ENCODE data around the gene CCNA2. TPM values are rescaled to one million over a fixed set of nuclear protein-coding genes. Genes with fewer than 3 reads are reported as not detected.

Gene CCNA2
- polyA plus RNA-seq, 2 of the 4 experiments (the other 2 are of a cell fraction), result 34.9 to 51.0 TPM

GRCh38 chr4:121801715-121802075 lies 22.0 kb downstream of the CCNA2 start:
- Histone ChIP-seq H3K4me2 (peak overlapping the region; percentile 82), H3K27ac (peak overlapping the region; percentile 91 to 94), H3K4me3 (peak overlapping the region; percentile 98), H3K4me1 (0 out of 3 replicates have a peak, but pooled peaks cover 11% of the 10 kb centered on the region), H3K9me3 (no peaks in the 10 kb centered on the region)
- ATAC-seq (no peak), DNase-seq (ENCODE audit: low read depth in 1 of 2, low spot score in 1 of 2) (no peak), FAIRE-seq (no peak)
- ChIA-PET POLR2A (interaction anchor here (0.6 to 1.6 kb wide), 5 partner anchors 11 to 69 kb away, joined by 3 to 7 read pairs (median 3); partner anchors contain the start of gene SMIM43), CTCF (no interaction called here)
- TF ChIP-seq HOXB5 (CRISPR knock-in tag; IDR thresholded peaks at IDR 0.05), result no peak
- TF ChIP-seq RCOR1 (IDR thresholded peaks at IDR 0.05; ENCODE audit: low read depth, low read length), result no peak
- under 1% methylated on average over 4 of the region's 4 CpGs for WGBS (ENCODE audit: missing lambda C conversion rate)

GRCh38 chr4:121800961-121801714 lies 22.5 kb downstream of the CCNA2 start, which contains the start of gene EXOSC9:
Gene EXOSC9, plus strand, starts transcription at chr4:121801323. Its CDS starts 102 bp downstream, at chr4:121801425.
- Histone ChIP-seq H3K4me2 (peak within 1 kb of the TSS; percentile 82), H3K27ac (peak within 1 kb of the TSS; percentile 91 to 94), H3K4me3 (peak within 1 kb of the TSS; percentile 98), H3K9me3 (no peaks in the 10 kb centered on the region), H3K4me1 (0 out of 3 replicates have a peak, but pooled peaks cover 11% of the 10 kb centered on the region)
- ChIA-PET POLR2A (interaction anchor here (0.6 to 1.6 kb wide), 6 partner anchors 10 to 104 kb away, joined by 3 to 7 read pairs (median 4); partner anchors contain the start of genes ANXA5 and SMIM43), CTCF (no interaction called here)
- WGBS (ENCODE audit: missing lambda C conversion rate), result under 1% methylated on average over 30 of the region's 48 CpGs
- peak; percentile 91 to 93 for ATAC-seq
- FAIRE-seq, result no peak
- peak; percentile 54 to 92 for DNase-seq (ENCODE audit: low read depth in 1 of 2, low spot score in 1 of 2)
- no peak for TF ChIP-seq RARB (CRISPR knock-in tag; IDR thresholded peaks at IDR 0.05)
- TF ChIP-seq SMC3 (IDR thresholded peaks at IDR 0.05), result no peak
- no peak for TF ChIP-seq KDM1A (IDR thresholded peaks at IDR 0.05; ENCODE audit: low read depth)
- no peak for TF ChIP-seq FOSB (CRISPR knock-in tag; IDR thresholded peaks at IDR 0.05)
- no peak for TF ChIP-seq HOXB13 (CRISPR knock-in tag; IDR thresholded peaks at IDR 0.05; ENCODE audit: low read depth)
- TF ChIP-seq HOXA7 (CRISPR knock-in tag; IDR thresholded peaks at IDR 0.05), result no peak
- TF ChIP-seq RNF2 (IDR thresholded peaks at IDR 0.05; ENCODE audit: borderline replicate concordance, low read depth), result no peak
- no peak for TF ChIP-seq NPAS2 (CRISPR knock-in tag; IDR thresholded peaks at IDR 0.05; ENCODE audit: borderline replicate concordance)
- TF ChIP-seq JUNB (IDR thresholded peaks at IDR 0.05), result no peak
- TF ChIP-seq MAFK (IDR thresholded peaks at IDR 0.05; ENCODE audit: partially characterized antibody), result no peak
- no peak for TF ChIP-seq EHF (CRISPR knock-in tag; IDR thresholded peaks at IDR 0.05)
- TF ChIP-seq REST (IDR thresholded peaks at IDR 0.05), result no peak
- no peak for TF ChIP-seq ZSCAN20 (CRISPR knock-in tag; IDR thresholded peaks at IDR 0.05)
- TF ChIP-seq TP53 (CRISPR knock-in tag; IDR thresholded peaks at IDR 0.05), result no peak
- no peak for TF ChIP-seq HEYL (CRISPR knock-in tag; IDR thresholded peaks at IDR 0.05)
- no peak for TF ChIP-seq PBX3 (IDR thresholded peaks at IDR 0.05)
- no peak for TF ChIP-seq CTCF (IDR thresholded peaks at IDR 0.05)
- peak; percentile 77 for TF ChIP-seq POLR2A (IDR thresholded peaks at IDR 0.05; ENCODE audit: low read length)
- TF ChIP-seq MAZ (IDR thresholded peaks at IDR 0.05; ENCODE audit: borderline replicate concordance, low read depth, low read length), result no peak
- TF ChIP-seq ZC3H11A (IDR thresholded peaks at IDR 0.05), result no peak
- TF ChIP-seq HOXB5 (CRISPR knock-in tag; IDR thresholded peaks at IDR 0.05), result peak; percentile 31; the same call in 1 of the 2 replicates
- no peak for TF ChIP-seq ZNF302 (CRISPR knock-in tag; IDR thresholded peaks at IDR 0.05)
- TF ChIP-seq NFE2L2 (conservative IDR thresholded peaks at IDR 0.05; ENCODE audit: low read length), result no peak
- no peak for TF ChIP-seq POLR2AphosphoS2 (conservative IDR thresholded peaks at IDR 0.05; ENCODE audit: low read length)
- no peak for TF ChIP-seq BHLHE40 (IDR thresholded peaks at IDR 0.05; ENCODE audit: low read depth, low read length)
- TF ChIP-seq PHF8 (IDR thresholded peaks at IDR 0.05; ENCODE audit: borderline replicate concordance, low read depth), result peak; percentile 45; the same call in 1 of the 2 replicates
- 0 out of 4 replicates have a peak, but pooled peaks of 1 of the 2 experiments have one; percentile 28 for TF ChIP-seq CEBPB (IDR thresholded peaks at IDR 0.05)
- TF ChIP-seq CHD4 (IDR thresholded peaks at IDR 0.05; ENCODE audit: borderline replicate concordance), result no peak
- no peak for TF ChIP-seq GATA3 (IDR thresholded peaks at IDR 0.05; ENCODE audit: borderline replicate concordance)
- peak; percentile 88 for TF ChIP-seq MAX (IDR thresholded peaks at IDR 0.05)
- TF ChIP-seq RCOR1 (IDR thresholded peaks at IDR 0.05; ENCODE audit: low read depth, low read length), result no peak
- TF ChIP-seq EHMT2 (IDR thresholded peaks at IDR 0.05; ENCODE audit: low read depth), result peak; percentile 53; the same call in 1 of the 2 replicates
- no peak for TF ChIP-seq HDAC2 (IDR thresholded peaks at IDR 0.05)

Measured in A549 (cell line).